ENCODE data around the gene GALNT8.

GALNT8 gene

GRCh38 chr12:4771960-4772566 lies 51.9 kb downstream of the GALNT8 start:
- TF ChIP-seq CTCF (conservative IDR thresholded peaks at IDR 0.05; ENCODE audit: control insufficient read depth, insufficient read depth, low read depth, low read length), result no peak
- DNase-seq (ENCODE audit: low read depth), result no peak
- H3K4me3 ChIP-seq (ENCODE audit: control insufficient read depth, low read depth, low read length), result no peak overlapping the region

GRCh38 chr12:4775936-4776335 lies 55.7 kb downstream of the GALNT8 start:
- DNase-seq (ENCODE audit: low read depth), result no peak
- TF ChIP-seq CTCF (conservative IDR thresholded peaks at IDR 0.05; ENCODE audit: control insufficient read depth, insufficient read depth, low read depth, low read length), result no peak

GRCh38 chr12:4779749-4780148 lies 59.5 kb downstream of the GALNT8 start:
- no peak for DNase-seq (ENCODE audit: low read depth)
- no peak overlapping the region for H3K4me3 ChIP-seq (ENCODE audit: control insufficient read depth, low read depth, low read length)
- no peak for TF ChIP-seq CTCF (conservative IDR thresholded peaks at IDR 0.05; ENCODE audit: control insufficient read depth, insufficient read depth, low read depth, low read length)

More at GRCh38 chr12:4775936-4776335, 55.7 kb downstream of the GALNT8 start:
- no peak overlapping the region for H3K4me3 ChIP-seq (ENCODE audit: control insufficient read depth, low read depth, low read length)

- no peak for DNase-seq (ENCODE audit: low read depth)
- no peak for TF ChIP-seq CTCF (conservative IDR thresholded peaks at IDR 0.05; ENCODE audit: control insufficient read depth, insufficient read depth, low read depth, low read length)
- no peak overlapping the region for H3K4me3 ChIP-seq (ENCODE audit: control insufficient read depth, low read depth, low read length)
Observed at GRCh38 chr12:4780641-4781611, 60.7 kb downstream of the GALNT8 start.

- DNase-seq (ENCODE audit: low read depth), result no peak
- H3K4me3 ChIP-seq (ENCODE audit: control insufficient read depth, low read depth, low read length), result no peak overlapping the region
- TF ChIP-seq CTCF (conservative IDR thresholded peaks at IDR 0.05; ENCODE audit: control insufficient read depth, insufficient read depth, low read depth, low read length), result no peak
Observed at GRCh38 chr12:4784404-4785054, 64.3 kb downstream of the GALNT8 start.

GRCh38 chr12:4786795-4787194 lies 66.6 kb downstream of the GALNT8 start:
- no peak for TF ChIP-seq CTCF (conservative IDR thresholded peaks at IDR 0.05; ENCODE audit: control insufficient read depth, insufficient read depth, low read depth, low read length)
- H3K4me3 ChIP-seq (ENCODE audit: control insufficient read depth, low read depth, low read length), result no peak overlapping the region
- no peak for DNase-seq (ENCODE audit: low read depth)
